ENCODE results near the gene CSTF2T.

DNA sequence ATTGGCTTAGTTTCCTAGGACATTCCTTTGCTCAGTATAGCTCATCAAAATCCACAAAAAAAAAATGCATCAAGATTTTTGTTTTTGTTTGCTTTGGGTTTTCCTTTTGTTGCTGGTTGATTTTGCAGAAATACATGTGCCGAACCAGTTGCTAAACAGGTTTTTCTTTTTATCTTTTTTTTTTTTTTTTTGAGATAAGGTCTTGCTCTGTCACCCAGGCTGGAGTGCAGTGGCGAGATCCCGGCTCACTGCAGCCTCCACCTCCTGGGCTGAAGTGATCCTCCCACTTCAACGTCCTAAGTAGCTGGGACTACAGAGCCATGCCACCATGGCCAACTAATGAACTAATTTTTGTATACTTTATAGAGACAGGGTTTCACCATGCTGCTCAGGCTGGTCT is 8.3 kb downstream of the CSTF2T start:
- TF ChIP-seq CTCF (IDR thresholded peaks at IDR 0.05; ENCODE audit: low read depth, low read length) = no peak
- no peak for TF ChIP-seq EZH2phosphoT487 (IDR thresholded peaks at IDR 0.05; ENCODE audit: low read depth)
